HCT116 (cell line): ENCODE data around the gene QKI. TPM values are rescaled to one million over a fixed set of nuclear protein-coding genes. Genes with fewer than 3 reads are reported as not detected.

Experiments
- ATAC-seq: fragments of 200-7000 bp; cut with Tn5 transposase; 2 replicates; pipeline ENCODE4 v1.9.1; 2020; ENCODE audit warnings: mild to moderate bottlenecking, moderate library complexity
- BruUV-seq: library from RNA; stranded (reverse); fragments of 400-500 nt; replicated peaks from 2 replicates; lab custom pipeline; 2021; lab: Mats Ljungman, UMichigan
- CTCF ChIA-PET: fragments of 300-600 bp; sonication (Branson Sonifier 250); formaldehyde crosslinking; loops from one replicate; lab custom pipeline; 2021; ENCODE audit warnings: antibody characterized with exemption; lab: Charles Lee
- POLR2A ChIA-PET: fragments of 300-600, 350-600 bp; sonication (Branson Sonifier 250); formaldehyde crosslinking; loops from one replicate; lab custom pipeline; 2021; ENCODE audit warnings: antibody characterized with exemption; lab: Charles Lee
- RAD21 ChIA-PET, 2 experiments: fragments of 300-600 bp; sonication (Branson Sonifier 250); formaldehyde crosslinking; loops; one replicate each; lab custom pipeline; 2023; ENCODE audit warnings: low total read pairs in 2 of 2; ENCODE audit not compliant: uncharacterized antibody in 2 of 2, unreplicated experiment in 2 of 2, low non-redundant PET in 1 of 2; lab: Charles Lee
- DNase-seq: peaks from one replicate; pipeline ENCODE4 v3.0.0-alpha.2; 2010; ENCODE audit warnings: low read depth, low spot score
- H2AFZ ChIP-seq: fragments of 200-600 bp; shearing (Covaris generic), sonication (generic); 2 replicates; pipeline ENCODE4 v1.6.1; 2017; ENCODE audit warnings: low read depth, mixed run types, mixed read lengths, antibody characterized with exemption, low read length; ENCODE audit not compliant: poor library complexity, severe bottlenecking
- H3K27ac ChIP-seq: 2 replicates; pipeline ENCODE4 v1.5.1; 2012; ENCODE audit warnings: low read depth, low read length
- H3K27me3 ChIP-seq: fragments of 200-600 bp; sonication (generic); 2 replicates; pipeline ENCODE4 v1.6.1; 2016; ENCODE audit warnings: mixed run types, low read length, mixed read lengths; ENCODE audit not compliant: insufficient read depth
- H3K36me3 ChIP-seq, 2 experiments: fragments of 200-500 bp in 1 of 2; fragments of 200-600 bp in 1 of 2; sonication (Bioruptor generic) in 1 of 2; sonication (generic) in 1 of 2; 2 replicates each; pipeline versions ENCODE4 v1.5.1 to v1.6.1; 2014 to 2016; ENCODE audit warnings: low read length in 2 of 2, inconsistent platforms in 1 of 2, mixed read lengths in 1 of 2, mixed run types in 1 of 2; ENCODE audit not compliant: insufficient read depth in 2 of 2, control insufficient read depth in 1 of 2
- H3K4me1 ChIP-seq, 2 experiments: fragments of 200-600 bp in 1 of 2; sonication (generic) in 1 of 2; 2 replicates each; pipeline versions ENCODE4 v1.5.1 to v1.6.1; 2012 to 2017; ENCODE audit warnings: low read length in 2 of 2, inconsistent platforms in 1 of 2, mild to moderate bottlenecking in 1 of 2, mixed read lengths in 1 of 2, mixed run types in 1 of 2, moderate library complexity in 1 of 2; ENCODE audit not compliant: insufficient read depth in 2 of 2, control insufficient read depth in 1 of 2
- H3K4me2 ChIP-seq: fragments of 200-600 bp; sonication (generic); 2 replicates; pipeline ENCODE4 v1.6.1; 2017; ENCODE audit warnings: mixed run types, low read length, mixed read lengths
- H3K4me3 ChIP-seq, 2 experiments: fragments of 200-600 bp in 1 of 2; sonication (generic) in 1 of 2; replicated peaks in 1 of 2; 2 replicates each; pipeline ENCODE4 v1.5.1; 2011 to 2016; ENCODE audit warnings: low read length in 2 of 2, control low read depth in 1 of 2, low read depth in 1 of 2, mild to moderate bottlenecking in 1 of 2, mixed read lengths in 1 of 2, mixed run types in 1 of 2
- H3K79me2 ChIP-seq: fragments of 200-600 bp; sonication (generic); 2 replicates; pipeline ENCODE4 v1.6.1; 2017; ENCODE audit warnings: mild to moderate bottlenecking, mixed run types, low read length, moderate library complexity, mixed read lengths; ENCODE audit not compliant: insufficient read depth
- H3K9ac ChIP-seq: fragments of 200-600 bp; sonication (generic); 2 replicates; pipeline ENCODE4 v1.6.1; 2016; ENCODE audit warnings: low read length, mixed read lengths
- H3K9me2 ChIP-seq: fragments of 200-600 bp; sonication (generic), shearing (Covaris generic); 2 replicates; pipeline ENCODE4 v1.6.1; 2017; ENCODE audit warnings: mixed run types, mild to moderate bottlenecking, moderate library complexity; ENCODE audit not compliant: insufficient read depth
- H3K9me3 ChIP-seq, 2 experiments: fragments of 200-500 bp in 1 of 2; fragments of 200-600 bp in 1 of 2; sonication (Bioruptor generic) in 1 of 2; sonication (generic) in 1 of 2; 2 replicates each; pipeline ENCODE4 v1.6.1; 2014 to 2017; ENCODE audit warnings: low read length in 2 of 2, mixed read lengths in 2 of 2, inconsistent platforms in 1 of 2, low read depth in 1 of 2, mild to moderate bottlenecking in 1 of 2, mixed run types in 1 of 2, moderate library complexity in 1 of 2; ENCODE audit not compliant: control insufficient read depth in 1 of 2, insufficient read depth in 1 of 2
- H4K20me1 ChIP-seq: fragments of 200-600 bp; sonication (generic), shearing (Covaris generic); 2 replicates; pipeline ENCODE4 v1.6.1; 2017; ENCODE audit warnings: mixed run types, mild to moderate bottlenecking, moderate library complexity; ENCODE audit not compliant: insufficient read depth
- CEBPB ChIP-seq: IDR thresholded peaks from 2 replicates; pipeline ENCODE4 v1.6.1; 2012; ENCODE audit warnings: low read depth
- CTCF ChIP-seq, 3 experiments: fragments of 200-600 bp in 1 of 3; sonication (generic) in 1 of 3; IDR thresholded peaks in 2 of 3; conservative IDR thresholded peaks in 1 of 3; 2 replicates each; pipeline ENCODE4 v1.5.1; 2012 to 2017; ENCODE audit warnings: low read depth in 2 of 3, low read length in 2 of 3, antibody characterized with exemption in 1 of 3, borderline replicate concordance in 1 of 3, control low read depth in 1 of 3, mild to moderate bottlenecking in 1 of 3, mixed read lengths in 1 of 3, mixed run types in 1 of 3, moderate library complexity in 1 of 3; ENCODE audit not compliant: insufficient read depth in 1 of 3
- EGR1 ChIP-seq: IDR thresholded peaks from 2 replicates; pipeline ENCODE4 v1.6.1; 2012; ENCODE audit warnings: low read depth
- ELF1 ChIP-seq: IDR thresholded peaks from 2 replicates; pipeline ENCODE4 v1.6.1; 2012; ENCODE audit warnings: low read depth, borderline replicate concordance
- EZH2 ChIP-seq: fragments of 200-600 bp; sonication (generic); IDR thresholded peaks from 2 replicates; pipeline ENCODE4 v1.6.1; 2017; ENCODE audit warnings: antibody characterized with exemption, mixed run types
- EZH2phosphoT487 ChIP-seq: fragments of 200-600 bp; IDR thresholded peaks from 2 replicates; pipeline ENCODE4 v1.6.1; 2018; ENCODE audit warnings: antibody characterized with exemption, borderline replicate concordance
- MAX ChIP-seq: IDR thresholded peaks from 2 replicates; pipeline ENCODE4 v1.6.1; 2012
- RAD21 ChIP-seq: IDR thresholded peaks from 2 replicates; pipeline ENCODE4 v1.6.1; 2012; ENCODE audit warnings: low read depth, mild to moderate bottlenecking
- SP1 ChIP-seq: IDR thresholded peaks from 2 replicates; pipeline ENCODE4 v1.6.1; 2012; ENCODE audit warnings: low read depth
- TCF7L2 ChIP-seq: IDR thresholded peaks from 2 replicates; pipeline ENCODE4 v1.7.0; 2011; ENCODE audit warnings: borderline replicate concordance, inconsistent platforms; ENCODE audit not compliant: insufficient read depth, insufficient read length; ENCODE audit errors: extremely low read depth
- ZBTB33 ChIP-seq: IDR thresholded peaks from 2 replicates; pipeline ENCODE4 v1.6.1; 2011; ENCODE audit warnings: mild to moderate bottlenecking, low read length, moderate library complexity; ENCODE audit not compliant: insufficient replicate concordance; ENCODE audit errors: extremely low read depth
- ZFX ChIP-seq: fragments of 450-650 bp; IDR thresholded peaks from 2 replicates; pipeline ENCODE4 v1.6.1; 2017
- intact Hi-C: fragments of 100-400 bp; cut with micrococcal nuclease; formaldehyde crosslinking; loops from 2 replicates; pipeline ENCODE4 v1.10.0; 2022
- total RNA-seq: library from RNA; stranded (reverse); gene quantifications from one replicate; pipeline ENCODE4 v1.2.1, GENCODE V29; 2021; ENCODE audit not compliant: unreplicated experiment
- TF ChIP-seq, protein P1 (sequence below): IDR thresholded peaks from 2 replicates; pipeline ENCODE4 v1.6.1; 2012; ENCODE audit warnings: low read depth

The QKI gene
- total RNA-seq, 1 experiment from 2014 or later, result 35.3 TPM

- peaks cover 69% of the 10 kb centered on the region for H3K79me2 ChIP-seq
- H3K4me1 ChIP-seq, result no peaks in the 10 kb centered on the region
- H3K27ac ChIP-seq, result no peak overlapping the region
- no peak overlapping the region for H3K9ac ChIP-seq
- H3K9me2 ChIP-seq, result no peaks in the 10 kb centered on the region
- no peak overlapping the region for H3K4me3 ChIP-seq
- DNase-seq (no peak), ATAC-seq (no peak)
- no peaks in the 10 kb centered on the region for H3K36me3 ChIP-seq
- H3K27me3 ChIP-seq, result no peaks in the 10 kb centered on the region
- TF ChIP-seq RAD21, result no peak
- TF ChIP-seq, protein P1, sequence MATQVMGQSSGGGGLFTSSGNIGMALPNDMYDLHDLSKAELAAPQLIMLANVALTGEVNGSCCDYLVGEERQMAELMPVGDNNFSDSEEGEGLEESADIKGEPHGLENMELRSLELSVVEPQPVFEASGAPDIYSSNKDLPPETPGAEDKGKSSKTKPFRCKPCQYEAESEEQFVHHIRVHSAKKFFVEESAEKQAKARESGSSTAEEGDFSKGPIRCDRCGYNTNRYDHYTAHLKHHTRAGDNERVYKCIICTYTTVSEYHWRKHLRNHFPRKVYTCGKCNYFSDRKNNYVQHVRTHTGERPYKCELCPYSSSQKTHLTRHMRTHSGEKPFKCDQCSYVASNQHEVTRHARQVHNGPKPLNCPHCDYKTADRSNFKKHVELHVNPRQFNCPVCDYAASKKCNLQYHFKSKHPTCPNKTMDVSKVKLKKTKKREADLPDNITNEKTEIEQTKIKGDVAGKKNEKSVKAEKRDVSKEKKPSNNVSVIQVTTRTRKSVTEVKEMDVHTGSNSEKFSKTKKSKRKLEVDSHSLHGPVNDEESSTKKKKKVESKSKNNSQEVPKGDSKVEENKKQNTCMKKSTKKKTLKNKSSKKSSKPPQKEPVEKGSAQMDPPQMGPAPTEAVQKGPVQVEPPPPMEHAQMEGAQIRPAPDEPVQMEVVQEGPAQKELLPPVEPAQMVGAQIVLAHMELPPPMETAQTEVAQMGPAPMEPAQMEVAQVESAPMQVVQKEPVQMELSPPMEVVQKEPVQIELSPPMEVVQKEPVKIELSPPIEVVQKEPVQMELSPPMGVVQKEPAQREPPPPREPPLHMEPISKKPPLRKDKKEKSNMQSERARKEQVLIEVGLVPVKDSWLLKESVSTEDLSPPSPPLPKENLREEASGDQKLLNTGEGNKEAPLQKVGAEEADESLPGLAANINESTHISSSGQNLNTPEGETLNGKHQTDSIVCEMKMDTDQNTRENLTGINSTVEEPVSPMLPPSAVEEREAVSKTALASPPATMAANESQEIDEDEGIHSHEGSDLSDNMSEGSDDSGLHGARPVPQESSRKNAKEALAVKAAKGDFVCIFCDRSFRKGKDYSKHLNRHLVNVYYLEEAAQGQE, result no peak
- no peak for TF ChIP-seq TCF7L2
- no peak for TF ChIP-seq ELF1
- no peak for TF ChIP-seq ZBTB33
- no peak for TF ChIP-seq CEBPB
- no peak for TF ChIP-seq SP1
- no peak for TF ChIP-seq EZH2
- no peak for TF ChIP-seq EGR1
- no peak for TF ChIP-seq MAX
- no peak for TF ChIP-seq ZFX
- TF ChIP-seq CTCF (IDR thresholded peaks at IDR 0.05 in 2 of 3, conservative IDR thresholded peaks at IDR 0.05 in 1 of 3; ENCODE audit: borderline replicate concordance in 1 of 3, insufficient read depth in 1 of 3, low read depth in 2 of 3, low read length in 2 of 3), result no peak
- no peak for TF ChIP-seq EZH2phosphoT487
- no peaks in the 10 kb centered on the region for H3K9me3 ChIP-seq
- H4K20me1 ChIP-seq, result no peaks in the 10 kb centered on the region
- H3K4me2 ChIP-seq, result no peak overlapping the region
- POLR2A ChIA-PET, result no interaction called here
- RAD21 ChIA-PET, result no interaction called here
- CTCF ChIA-PET, result no interaction called here
- H2AFZ ChIP-seq, result no peak overlapping the region
- BruUV-seq, result no TSS peak
- intact Hi-C loops, result no loop called here
These were observed 34.6 kb downstream of the QKI start for GRCh38 chr6:163449076-163449475.
